ENCODE data around the gene SLC25A25. TPM values are rescaled to one million over a fixed set of nuclear protein-coding genes. Genes with fewer than 3 reads are reported as not detected.

The SLC25A25 gene
- polyA plus RNA-seq, 1 experiment = 12.9 TPM

GRCh38 chr9:128099231-128099931 lies 31.3 kb downstream of the SLC25A25 start:
- no peak for DNase-seq (ENCODE audit: low read depth)
- TF ChIP-seq CTCF (IDR thresholded peaks at IDR 0.05; ENCODE audit: insufficient read depth, low read depth, low read length) = no peak
- H3K27me3 ChIP-seq (ENCODE audit: control insufficient read depth, insufficient read depth, low read length) = no peaks in the 10 kb centered on the region
- peaks cover 28% of the 10 kb centered on the region for H3K36me3 ChIP-seq (ENCODE audit: control insufficient read depth, insufficient read depth, low read length)
- ChIA-PET CTCF (interaction anchor here (0.6 to 5.5 kb wide), 7 partner anchors 15 to 169 kb away, joined by 3 to 33 read pairs (median 4); partner anchors contain the start of gene PIP5KL1), POLR2A (no interaction called here)
- peak overlapping the region; percentile 49 for H3K4me3 ChIP-seq (ENCODE audit: low read depth, low read length)

- no peak for DNase-seq (ENCODE audit: low read depth)
- ChIA-PET POLR2A (no interaction called here), CTCF (interaction anchor here (0.6 to 5.5 kb wide), 5 partner anchors 17 to 157 kb away, joined by 3 to 33 read pairs (median 3); no protein-coding TSS in a partner anchor)
- H3K27me3 ChIP-seq (ENCODE audit: control insufficient read depth, insufficient read depth, low read length) = no peaks in the 10 kb centered on the region
- TF ChIP-seq CTCF (IDR thresholded peaks at IDR 0.05; ENCODE audit: insufficient read depth, low read depth, low read length) = no peak
- peak overlapping the region; percentile 49; the same call in 1 of the 2 replicates for H3K4me3 ChIP-seq (ENCODE audit: low read depth, low read length)
- H3K36me3 ChIP-seq (ENCODE audit: control insufficient read depth, insufficient read depth, low read length) = peaks cover 29% of the 10 kb centered on the region
These were observed 32.0 kb downstream of the SLC25A25 start for GRCh38 chr9:128099932-128100491.

- ChIA-PET POLR2A (interaction anchor here (0.6 kb wide), 1 partner anchor 1531 kb away, joined by 4 read pairs; no protein-coding TSS in a partner anchor), CTCF (interaction anchor here (0.7 to 5.5 kb wide), 5 partner anchors 9 to 157 kb away, joined by 3 to 33 read pairs (median 3); no protein-coding TSS in a partner anchor)
- no peak for DNase-seq (ENCODE audit: low read depth)
- no peak for TF ChIP-seq CTCF (IDR thresholded peaks at IDR 0.05; ENCODE audit: insufficient read depth, low read depth, low read length)
- no peaks in the 10 kb centered on the region for H3K27me3 ChIP-seq (ENCODE audit: control insufficient read depth, insufficient read depth, low read length)
- peaks cover 30% of the 10 kb centered on the region for H3K36me3 ChIP-seq (ENCODE audit: control insufficient read depth, insufficient read depth, low read length)
- no peak overlapping the region for H3K4me3 ChIP-seq (ENCODE audit: low read depth, low read length)
These were observed 32.5 kb downstream of the SLC25A25 start for GRCh38 chr9:128100581-128100980.

- Histone ChIP-seq H3K27me3 (ENCODE audit: control insufficient read depth, insufficient read depth, low read length) (no peaks in the 10 kb centered on the region), H3K4me3 (ENCODE audit: low read depth, low read length) (no peak overlapping the region), H3K36me3 (ENCODE audit: control insufficient read depth, insufficient read depth, low read length) (peaks cover 36% of the 10 kb centered on the region)
- TF ChIP-seq CTCF (IDR thresholded peaks at IDR 0.05; ENCODE audit: insufficient read depth, low read depth, low read length) = no peak
- POLR2A ChIA-PET = no interaction called here
- DNase-seq (ENCODE audit: low read depth) = no peak
- CTCF ChIA-PET = interaction anchor here (1.6 to 5.5 kb wide), 2 partner anchors 16 to 29 kb away, joined by 3 to 33 read pairs; no protein-coding TSS in a partner anchor
These were observed 33.2 kb downstream of the SLC25A25 start for GRCh38 chr9:128101231-128101661.

- ChIA-PET CTCF (interaction anchor here (5.5 kb wide), 1 partner anchor 16 kb away, joined by 33 read pairs; no protein-coding TSS in a partner anchor), POLR2A (no interaction called here)
- Histone ChIP-seq H3K27me3 (ENCODE audit: control insufficient read depth, insufficient read depth, low read length) (no peaks in the 10 kb centered on the region), H3K4me3 (ENCODE audit: low read depth, low read length) (no peak overlapping the region), H3K36me3 (ENCODE audit: control insufficient read depth, insufficient read depth, low read length) (peaks cover 40% of the 10 kb centered on the region)
- no peak for DNase-seq (ENCODE audit: low read depth)
- TF ChIP-seq CTCF (IDR thresholded peaks at IDR 0.05; ENCODE audit: insufficient read depth, low read depth, low read length) = no peak
These were observed 33.7 kb downstream of the SLC25A25 start for GRCh38 chr9:128101690-128102089.

Measured in BJ (cell line).